AG04449 (cell line): Measurements from ENCODE around the gene KIF3A.

Experiments used
- CTCF ChIA-PET: fragments of 350-600 bp; formaldehyde crosslinking; extraction: SDS; loops from one replicate; lab custom pipeline; 2021; ENCODE audit warnings: antibody characterized with exemption; lab: Yijun Ruan, JAX
- POLR2A ChIA-PET: fragments of 400-600, 350-600 bp; formaldehyde crosslinking; extraction: SDS; loops from one replicate; lab custom pipeline; 2020; ENCODE audit warnings: antibody characterized with exemption, inconsistent platforms; lab: Yijun Ruan, JAX
- DNase-seq: peaks from one replicate; pipeline ENCODE4 v3.0.0-alpha.2; 2010; ENCODE audit warnings: low read depth, low spot score
- H3K4me3 ChIP-seq: 2 replicates; pipeline ENCODE4 v1.5.1; 2011; ENCODE audit warnings: low read depth, mild to moderate bottlenecking, control low read depth, low read length
- TF ChIP-seq, protein P1 (sequence below): IDR thresholded peaks from one replicate; pipeline ENCODE4 v1.5.1; 2011; ENCODE audit warnings: mild to moderate bottlenecking, moderate library complexity, low read length, control low read depth, inconsistent platforms; ENCODE audit not compliant: insufficient read depth; ENCODE audit errors: missing control alignments

KIF3A gene

DNA sequence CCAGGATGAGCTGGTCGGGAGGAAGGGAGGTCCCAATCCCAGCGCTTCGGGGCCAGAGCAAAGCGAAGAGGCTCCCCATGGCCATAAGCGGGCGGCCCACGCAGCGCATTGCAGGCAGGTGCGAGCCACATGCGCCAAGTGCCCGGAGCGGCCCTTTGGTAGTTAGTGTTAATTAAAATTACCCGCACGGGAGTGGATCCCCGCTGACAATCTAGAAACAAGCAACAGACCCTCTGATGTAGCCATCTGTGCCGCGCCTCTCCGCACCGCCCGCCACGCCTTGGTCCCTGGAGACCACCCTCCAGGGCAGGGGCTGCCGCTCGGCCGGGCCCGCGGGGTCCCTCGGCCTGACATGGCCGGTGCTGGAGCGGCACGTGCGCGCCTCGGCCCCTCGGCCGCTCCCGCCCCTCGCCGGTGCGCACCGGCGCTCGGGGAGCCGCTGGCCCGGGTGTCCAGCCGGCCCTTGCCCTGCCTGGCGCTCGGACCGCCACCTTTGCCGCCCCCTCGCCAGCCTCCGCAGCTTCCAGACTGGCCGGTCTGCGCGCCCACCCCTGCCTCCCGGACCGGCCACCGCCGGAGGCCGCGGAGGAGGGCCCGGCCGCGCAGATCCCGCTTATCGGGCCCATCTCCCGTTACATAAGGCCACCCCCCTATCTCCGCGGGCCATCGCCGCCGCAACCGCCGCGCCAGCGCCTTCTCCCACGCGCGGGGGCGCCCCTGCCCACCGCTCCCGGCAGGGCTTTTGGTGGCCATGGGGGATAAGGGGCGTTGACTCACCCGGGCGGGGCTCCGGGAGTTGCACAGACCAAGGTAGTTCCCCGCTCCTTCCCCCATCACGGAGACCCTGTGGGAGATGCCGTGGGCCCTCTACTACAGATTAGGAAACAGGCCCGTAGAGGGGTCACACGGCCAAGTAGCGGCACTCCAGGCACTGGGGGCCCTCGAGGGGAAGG lies 81.2 kb downstream of the KIF3A start:
- TF ChIP-seq, protein P1, sequence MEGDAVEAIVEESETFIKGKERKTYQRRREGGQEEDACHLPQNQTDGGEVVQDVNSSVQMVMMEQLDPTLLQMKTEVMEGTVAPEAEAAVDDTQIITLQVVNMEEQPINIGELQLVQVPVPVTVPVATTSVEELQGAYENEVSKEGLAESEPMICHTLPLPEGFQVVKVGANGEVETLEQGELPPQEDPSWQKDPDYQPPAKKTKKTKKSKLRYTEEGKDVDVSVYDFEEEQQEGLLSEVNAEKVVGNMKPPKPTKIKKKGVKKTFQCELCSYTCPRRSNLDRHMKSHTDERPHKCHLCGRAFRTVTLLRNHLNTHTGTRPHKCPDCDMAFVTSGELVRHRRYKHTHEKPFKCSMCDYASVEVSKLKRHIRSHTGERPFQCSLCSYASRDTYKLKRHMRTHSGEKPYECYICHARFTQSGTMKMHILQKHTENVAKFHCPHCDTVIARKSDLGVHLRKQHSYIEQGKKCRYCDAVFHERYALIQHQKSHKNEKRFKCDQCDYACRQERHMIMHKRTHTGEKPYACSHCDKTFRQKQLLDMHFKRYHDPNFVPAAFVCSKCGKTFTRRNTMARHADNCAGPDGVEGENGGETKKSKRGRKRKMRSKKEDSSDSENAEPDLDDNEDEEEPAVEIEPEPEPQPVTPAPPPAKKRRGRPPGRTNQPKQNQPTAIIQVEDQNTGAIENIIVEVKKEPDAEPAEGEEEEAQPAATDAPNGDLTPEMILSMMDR = peak; percentile 32
- CTCF ChIA-PET = interaction anchor here (1.3 kb wide), 1 partner anchor 165 kb away, joined by 3 read pairs; no protein-coding TSS in a partner anchor
- POLR2A ChIA-PET = no interaction called here
- DNase-seq = no peak
- peak overlapping the region; percentile 49 for H3K4me3 ChIP-seq

DNA sequence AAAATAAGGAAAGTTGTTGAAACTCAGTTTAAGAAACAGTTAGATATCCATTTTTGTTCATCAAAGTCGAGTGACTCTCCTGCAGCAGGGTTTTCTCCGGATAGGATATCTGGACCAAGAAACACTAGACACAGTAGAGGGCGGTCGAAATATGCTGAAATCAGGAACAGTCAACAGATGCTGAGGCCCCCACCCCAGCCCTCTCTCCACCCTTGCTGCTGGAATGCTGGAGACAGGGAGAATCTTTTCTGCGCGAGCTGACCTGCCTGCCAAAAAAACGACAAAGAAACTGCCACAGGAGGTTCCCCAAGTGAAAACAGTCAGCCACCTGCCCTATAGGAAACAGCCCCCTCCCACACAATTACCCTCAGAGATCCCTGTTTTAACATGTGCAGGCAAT lies 83.6 kb downstream of the KIF3A start:
- DNase-seq = no peak
- TF ChIP-seq, protein P1 = no peak
- ChIA-PET CTCF (interaction anchor here (1.0 to 1.4 kb wide), 2 partner anchors 126 to 167 kb away, joined by 3 to 5 read pairs; no protein-coding TSS in a partner anchor), POLR2A (no interaction called here)
- no peak overlapping the region for H3K4me3 ChIP-seq

DNA sequence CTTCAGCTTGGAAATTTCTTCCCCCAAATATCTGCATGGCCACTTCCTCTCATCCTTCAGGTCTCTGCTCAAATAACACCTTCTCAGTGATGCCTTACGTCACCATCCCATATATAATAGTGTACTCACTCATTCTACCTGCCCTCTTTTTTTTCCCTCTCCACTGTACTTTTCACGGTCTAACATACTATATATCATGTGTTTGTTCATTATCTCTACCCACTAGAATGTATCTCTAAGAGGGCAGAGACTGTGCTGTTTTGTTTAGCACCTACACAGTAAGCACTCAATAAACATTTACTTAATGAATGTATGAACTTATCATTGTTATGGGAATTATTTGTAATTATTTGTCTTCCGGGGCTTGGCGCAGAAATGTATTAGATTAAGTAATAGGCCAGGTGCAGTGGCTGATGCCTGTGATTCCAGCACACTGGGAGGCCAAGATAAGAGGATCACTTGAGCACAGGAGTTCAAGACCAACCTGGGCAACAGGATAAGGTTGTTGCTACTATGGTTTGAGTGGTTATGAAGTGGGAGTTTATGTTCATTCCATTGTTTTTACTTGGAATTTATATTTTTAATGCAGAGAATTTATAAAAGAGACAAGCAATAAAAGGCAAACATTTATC lies 85.4 kb downstream of the KIF3A start:
- POLR2A ChIA-PET = no interaction called here
- TF ChIP-seq, protein P1 = no peak
- no peak overlapping the region for H3K4me3 ChIP-seq
- DNase-seq = no peak
- CTCF ChIA-PET = no interaction called here

DNA sequence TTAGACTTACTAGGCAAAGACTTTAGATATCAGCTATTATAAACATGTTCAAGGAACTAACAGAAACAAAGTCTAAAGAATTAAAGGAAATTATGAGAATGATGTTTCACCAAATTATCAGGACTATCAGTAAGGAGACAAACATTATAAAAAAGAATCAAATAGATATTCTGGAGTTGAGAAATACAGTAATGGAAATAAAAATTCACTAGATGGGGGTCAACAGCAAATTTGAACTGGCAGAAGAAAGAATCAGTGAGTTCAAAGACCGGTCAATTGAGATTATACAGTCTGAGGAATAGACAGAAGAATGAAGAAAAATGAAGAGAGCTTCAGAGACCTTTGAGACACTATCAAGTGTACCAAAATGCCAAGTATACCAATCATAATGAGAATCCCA lies 89.0 kb downstream of the KIF3A start:
- POLR2A ChIA-PET = no interaction called here

DNA sequence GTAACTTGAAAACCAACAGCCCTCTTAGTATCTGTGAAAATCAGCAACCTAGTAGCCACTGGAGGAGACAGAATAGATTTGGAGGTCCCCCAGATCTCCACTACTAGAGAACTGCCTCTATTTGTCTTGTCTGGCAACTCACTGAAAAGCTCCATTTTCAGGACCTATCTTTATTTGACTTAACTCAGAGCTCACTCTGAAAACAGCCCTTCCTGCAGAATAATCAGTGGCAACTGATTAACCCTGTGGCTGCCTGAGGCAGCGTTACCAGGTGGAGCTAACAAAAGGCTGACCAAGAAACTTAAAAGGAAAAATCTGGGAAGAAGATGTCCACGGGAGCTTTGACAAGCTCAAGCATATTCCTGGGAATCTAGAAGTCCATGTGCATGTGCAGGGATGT lies 89.9 kb downstream of the KIF3A start:
- TF ChIP-seq, protein P1 = no peak
- ChIA-PET POLR2A (interaction anchor here (0.6 kb wide), 1 partner anchor 11 kb away, joined by 3 read pairs; the partner anchor contains the start of gene IL13), CTCF (interaction anchor here (1.2 to 1.3 kb wide), 2 partner anchors 14 to 172 kb away, joined by 3 to 4 read pairs; no protein-coding TSS in a partner anchor)
- no peak for DNase-seq
- no peak overlapping the region for H3K4me3 ChIP-seq

More for the DNA sequence above, 89.0 kb downstream of the KIF3A start:
- no peak for DNase-seq
- TF ChIP-seq, protein P1 = no peak
- H3K4me3 ChIP-seq = no peak overlapping the region
- CTCF ChIA-PET = interaction anchor here (0.7 to 1.5 kb wide), 4 partner anchors 13 to 172 kb away, joined by 3 to 4 read pairs (median 3); no protein-coding TSS in a partner anchor
